CD4-positive, alpha-beta T cell treated with Interleukin-10 for 1 hour (primary cell): ENCODE results near the gene UNC79.

Source experiments
- DNase-seq: peaks from one replicate; pipeline ENCODE4 v3.0.0-alpha.2; 2020

The UNC79 gene

DNA sequence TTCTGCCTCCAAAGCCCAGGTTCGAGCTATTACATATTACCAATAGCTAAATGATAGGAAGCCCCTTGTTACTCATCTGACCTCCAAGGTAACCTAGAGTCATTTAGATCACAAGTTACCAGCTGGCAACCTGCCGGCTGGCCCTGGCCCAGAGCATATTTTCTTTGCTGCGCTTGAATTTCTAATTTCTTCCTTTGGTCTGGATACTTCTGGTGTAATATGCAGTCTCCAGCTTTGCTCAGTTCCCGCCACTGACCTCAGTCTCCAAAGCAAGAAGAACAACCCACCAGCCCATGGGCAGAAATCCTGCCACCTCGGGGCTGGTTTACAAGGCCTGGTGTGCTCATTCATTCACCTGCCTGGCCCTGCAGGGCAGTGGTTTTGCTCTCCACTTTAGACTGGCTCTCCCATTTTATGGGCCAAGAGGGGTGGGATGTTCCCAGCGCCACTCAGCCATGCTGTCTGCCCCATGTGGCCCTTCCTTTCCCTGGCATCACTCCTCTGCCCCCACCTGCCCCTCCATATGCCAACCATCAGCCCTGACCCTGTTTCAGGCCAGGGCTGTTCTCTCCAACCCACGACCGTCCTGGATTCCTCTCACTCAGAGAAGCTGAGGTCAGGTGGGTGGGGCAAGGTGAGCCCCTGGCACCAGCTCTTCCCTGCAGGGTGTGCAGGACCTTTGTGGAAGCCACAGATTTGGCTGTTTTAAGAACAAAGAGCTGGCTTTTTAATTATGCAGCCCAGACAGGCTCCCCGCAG is 281.5 kb downstream of the UNC79 start:
- DNase-seq = no peak

DNA sequence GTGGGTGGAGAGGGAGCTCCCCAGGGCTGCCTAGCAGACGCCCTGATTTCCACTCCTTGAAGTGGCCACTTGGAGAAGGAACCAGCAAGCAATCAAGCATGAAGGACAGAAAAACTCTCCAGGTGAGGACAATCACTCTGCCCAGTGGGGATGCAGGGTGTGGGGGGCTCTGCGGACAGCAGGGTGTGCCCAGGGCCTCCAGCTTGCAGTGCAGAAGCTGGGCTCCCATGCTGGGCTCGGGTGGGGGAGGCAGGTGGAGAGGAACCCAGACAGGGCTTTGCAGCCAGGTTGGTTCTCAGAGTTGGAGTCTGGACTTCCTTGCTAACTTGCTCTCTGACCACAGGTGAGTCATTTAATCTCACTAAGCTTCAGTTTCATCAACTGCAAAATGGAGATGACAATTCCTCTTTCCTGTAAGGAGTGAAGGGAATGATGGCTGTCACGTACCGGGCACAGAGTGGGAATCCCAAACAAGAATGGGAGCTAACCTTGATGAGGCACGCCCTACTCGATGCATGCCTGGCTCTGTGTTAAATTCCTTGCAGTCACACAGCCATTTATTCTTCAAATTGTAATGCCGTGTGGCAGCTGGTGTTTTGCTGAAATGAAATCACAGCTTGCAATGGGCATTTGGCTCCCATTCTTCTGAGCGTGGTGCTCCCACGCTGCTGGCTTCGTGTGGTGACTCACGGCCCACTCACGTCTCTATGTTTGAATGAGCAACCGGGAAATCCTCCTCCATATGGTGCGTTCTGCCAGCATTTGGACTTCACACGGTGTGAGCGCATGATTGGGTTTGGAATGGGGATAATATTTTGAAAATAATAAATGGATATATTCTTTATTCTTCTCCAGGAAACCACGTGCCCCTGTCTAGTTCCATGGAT is 282.3 kb downstream of the UNC79 start:
- no peak for DNase-seq

DNA sequence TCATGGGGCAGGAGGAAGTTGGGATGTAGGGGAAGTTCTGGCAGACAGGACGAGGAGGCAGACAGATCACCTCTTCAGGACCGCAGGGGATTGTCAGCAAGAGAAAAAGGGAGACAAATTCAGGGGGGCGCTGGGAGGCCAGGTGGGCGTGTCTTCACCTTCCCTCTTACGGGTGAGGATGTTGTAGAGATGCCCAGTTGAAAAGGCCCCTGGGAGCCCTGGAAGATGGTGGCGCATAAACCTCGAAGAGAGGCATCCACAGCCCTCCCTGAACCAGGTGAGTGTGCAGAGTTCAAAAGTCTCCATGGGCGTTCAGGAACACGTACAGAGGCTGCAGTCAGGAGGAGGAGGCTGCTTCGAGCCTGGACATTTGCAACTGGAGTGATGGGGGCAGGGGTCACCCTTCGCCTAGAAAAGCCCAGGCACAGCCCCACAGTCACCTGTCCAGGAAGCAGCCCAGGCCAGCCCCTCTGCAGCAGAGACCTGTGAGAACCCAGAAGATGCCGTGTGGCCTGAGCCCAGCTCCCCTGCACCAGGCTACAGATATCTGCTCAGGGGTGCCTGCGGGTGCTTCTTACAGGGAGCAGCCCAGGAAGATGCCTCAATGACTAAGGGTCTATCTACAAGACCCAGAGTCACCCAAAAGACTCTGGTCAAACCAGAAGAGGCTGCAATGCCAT is 283.1 kb downstream of the UNC79 start:
- DNase-seq = no peak

DNA sequence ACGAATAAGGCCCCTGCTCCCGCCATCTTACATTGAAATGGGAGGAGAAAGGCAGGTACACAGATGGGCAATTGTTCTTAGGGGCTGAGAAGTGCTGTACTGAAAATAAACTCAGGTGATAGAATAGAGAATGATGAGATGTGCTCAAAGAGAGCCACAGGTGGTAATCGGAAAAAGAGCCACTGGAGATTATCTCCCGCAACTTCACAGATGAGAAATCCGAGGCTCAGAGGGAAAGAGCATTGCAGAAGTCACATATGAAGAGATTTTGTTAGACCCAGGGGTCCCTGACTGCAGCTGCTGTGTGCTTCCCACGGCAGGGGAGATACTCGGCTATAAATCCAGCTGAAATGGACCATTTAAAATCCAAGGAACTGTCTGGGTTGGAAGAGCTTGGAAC is 283.9 kb downstream of the UNC79 start:
- DNase-seq = no peak

DNA sequence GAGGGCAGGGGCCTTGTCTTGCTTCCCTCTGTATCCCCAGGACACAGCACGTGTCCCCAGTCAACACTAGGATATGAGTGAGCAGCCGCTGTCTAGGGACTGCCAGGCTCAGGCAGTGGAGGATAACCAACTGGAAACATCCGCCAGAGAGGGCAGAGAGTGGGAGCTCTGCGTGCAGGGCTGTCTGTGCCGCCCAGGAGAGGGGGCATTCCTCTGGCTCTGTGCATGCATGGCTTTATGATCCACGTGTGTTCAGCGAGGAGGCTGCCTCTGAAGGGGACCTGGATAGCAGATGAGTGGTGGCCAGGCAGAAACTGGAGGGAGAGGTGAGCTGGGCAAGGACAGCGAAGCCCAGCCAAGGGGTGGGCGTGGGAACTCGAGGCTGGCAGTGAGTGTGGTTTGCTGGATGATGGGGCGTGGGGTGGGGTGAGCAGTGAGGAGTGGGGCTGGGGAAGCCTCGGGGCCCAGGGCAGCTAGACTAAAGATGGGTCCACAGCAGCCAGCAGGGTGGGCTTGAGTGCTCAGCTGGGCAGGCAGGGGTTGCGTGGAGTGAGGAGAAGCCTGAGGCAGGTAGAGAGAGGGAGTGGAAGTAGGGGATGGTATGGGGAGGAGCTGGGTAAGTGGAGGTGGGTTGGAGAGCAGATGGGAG is 284.7 kb downstream of the UNC79 start:
- no peak for DNase-seq

DNA sequence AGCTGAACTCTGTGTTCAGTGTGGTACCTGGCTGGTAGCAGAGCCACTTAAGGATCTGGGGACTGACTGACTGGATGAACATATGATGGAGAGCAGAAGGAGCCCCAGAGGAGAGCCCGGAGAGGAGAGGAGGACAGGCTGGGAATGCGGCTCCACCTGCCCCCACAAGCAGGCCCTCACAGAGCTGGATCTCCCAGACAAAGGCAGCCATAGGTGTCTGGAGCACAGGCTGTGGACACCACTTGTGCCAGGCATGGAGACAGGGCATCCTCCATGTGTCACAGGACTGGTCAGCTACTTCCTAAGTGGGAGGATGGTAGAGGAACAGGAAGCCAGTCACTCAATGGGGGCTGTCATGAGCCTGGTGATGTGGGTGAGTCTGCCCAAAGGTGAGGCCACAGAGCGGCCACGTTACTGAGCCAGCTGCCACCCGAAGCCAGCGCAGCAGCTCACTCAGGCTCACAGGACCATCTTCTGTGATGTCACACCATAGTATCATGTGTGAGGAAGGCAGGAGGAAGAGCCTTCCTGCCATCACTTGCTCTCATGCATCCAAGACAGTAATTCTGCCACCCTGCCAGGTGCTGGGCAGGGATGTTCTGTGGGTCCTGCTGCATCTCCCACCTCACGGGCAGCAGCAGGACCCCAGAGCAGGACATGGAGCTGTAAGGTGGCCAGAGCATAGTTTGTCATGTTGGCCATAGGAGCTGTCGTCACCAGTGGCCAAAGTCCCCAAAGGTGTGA is 285.4 kb downstream of the UNC79 start:
- DNase-seq = no peak

DNA sequence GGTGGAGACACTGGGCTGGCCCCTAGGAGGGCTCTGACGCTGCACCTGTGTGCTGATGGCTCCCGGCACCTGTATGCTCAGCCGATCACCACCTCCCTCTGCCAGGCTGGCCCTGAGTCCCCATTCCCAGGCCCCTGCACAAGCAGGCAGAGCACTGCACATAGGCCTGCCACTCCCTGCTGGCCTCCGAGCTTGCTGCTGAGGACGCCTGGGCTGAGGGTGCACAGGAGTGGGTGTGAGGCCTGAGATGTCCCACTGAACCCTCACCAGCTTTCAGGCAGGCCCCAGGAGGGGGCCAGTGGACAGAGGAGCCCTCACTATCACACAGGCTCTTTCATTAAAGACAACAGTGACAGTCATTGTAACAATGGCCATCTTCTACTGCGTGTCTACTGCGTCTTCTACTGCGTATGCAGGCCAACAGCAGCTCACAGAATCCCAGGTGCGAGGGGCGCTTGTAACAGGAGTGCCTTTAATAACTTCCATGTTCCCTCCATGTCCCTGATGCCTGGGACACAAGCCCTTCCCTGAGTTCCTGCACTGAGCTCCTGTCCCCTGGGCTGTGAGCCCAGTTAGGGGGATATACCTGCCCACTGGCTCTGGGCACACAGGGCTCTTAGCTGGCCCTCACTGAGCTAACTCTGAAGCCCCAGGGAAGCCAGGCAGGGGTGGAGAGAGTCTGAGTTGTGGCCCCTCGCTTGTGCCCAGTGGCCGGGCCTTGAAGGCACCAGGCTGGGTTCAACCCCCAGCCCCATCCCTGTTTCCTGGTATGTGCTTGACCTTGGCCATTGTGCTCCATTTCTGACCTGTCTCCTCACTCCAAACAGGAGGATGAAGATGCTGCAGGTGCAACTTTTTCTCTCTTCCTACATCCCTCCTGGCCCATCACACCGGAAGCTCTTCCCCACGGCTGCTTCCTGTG is 286.3 kb downstream of the UNC79 start:
- no peak for DNase-seq

DNA sequence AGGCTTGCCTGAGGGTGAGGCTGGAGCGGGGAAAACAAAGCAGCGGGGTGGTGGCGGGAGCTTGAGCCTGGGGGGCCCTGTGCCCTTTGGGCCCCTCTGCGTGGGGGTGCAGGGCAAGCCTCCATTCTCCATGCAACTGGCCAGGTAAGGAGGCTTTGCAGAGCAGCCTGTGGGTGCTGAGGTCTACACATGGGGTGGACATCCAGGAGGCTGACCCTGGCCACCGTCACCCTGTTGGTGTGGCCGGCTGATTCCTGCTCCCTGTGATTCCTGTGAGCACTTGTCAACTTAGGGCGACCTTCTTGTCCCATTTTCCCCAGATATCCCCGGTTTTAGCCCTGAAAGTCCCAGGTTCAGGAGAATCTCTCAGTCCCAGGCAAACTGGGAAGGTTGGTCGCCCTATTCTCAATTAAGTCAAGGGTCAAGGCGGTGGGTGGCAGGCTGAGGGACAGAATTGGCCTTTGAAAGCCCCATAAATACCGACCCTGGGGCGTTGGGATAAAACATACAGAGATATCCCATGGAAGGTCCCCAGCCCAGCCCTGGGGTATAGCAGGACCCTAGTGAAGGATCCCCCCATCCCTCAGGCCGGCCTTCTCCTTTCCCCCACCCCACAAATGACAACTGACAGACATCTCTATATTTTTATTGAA is 287.1 kb downstream of the UNC79 start:
- no peak for DNase-seq

DNA sequence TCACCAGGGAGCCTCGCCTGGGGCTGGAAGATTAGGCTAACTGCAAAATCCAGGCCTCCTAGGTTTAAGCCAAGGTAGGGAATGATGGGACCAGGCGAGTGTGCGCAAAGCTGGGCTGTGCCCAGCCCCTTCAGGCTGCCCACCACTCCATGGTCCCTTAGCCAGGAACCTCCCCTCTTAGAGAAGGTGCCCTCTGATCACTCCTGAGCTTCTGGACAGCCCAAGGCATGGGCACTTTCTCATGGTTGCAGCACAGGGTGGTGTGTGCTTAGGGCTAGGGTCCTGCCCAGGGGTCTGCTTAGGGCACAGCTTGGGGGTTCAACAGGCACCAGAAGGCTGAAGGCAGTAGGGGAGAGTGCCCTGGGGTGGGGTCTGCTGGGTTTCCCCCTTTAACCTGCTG is 288.5 kb downstream of the UNC79 start:
- no peak for DNase-seq

DNA sequence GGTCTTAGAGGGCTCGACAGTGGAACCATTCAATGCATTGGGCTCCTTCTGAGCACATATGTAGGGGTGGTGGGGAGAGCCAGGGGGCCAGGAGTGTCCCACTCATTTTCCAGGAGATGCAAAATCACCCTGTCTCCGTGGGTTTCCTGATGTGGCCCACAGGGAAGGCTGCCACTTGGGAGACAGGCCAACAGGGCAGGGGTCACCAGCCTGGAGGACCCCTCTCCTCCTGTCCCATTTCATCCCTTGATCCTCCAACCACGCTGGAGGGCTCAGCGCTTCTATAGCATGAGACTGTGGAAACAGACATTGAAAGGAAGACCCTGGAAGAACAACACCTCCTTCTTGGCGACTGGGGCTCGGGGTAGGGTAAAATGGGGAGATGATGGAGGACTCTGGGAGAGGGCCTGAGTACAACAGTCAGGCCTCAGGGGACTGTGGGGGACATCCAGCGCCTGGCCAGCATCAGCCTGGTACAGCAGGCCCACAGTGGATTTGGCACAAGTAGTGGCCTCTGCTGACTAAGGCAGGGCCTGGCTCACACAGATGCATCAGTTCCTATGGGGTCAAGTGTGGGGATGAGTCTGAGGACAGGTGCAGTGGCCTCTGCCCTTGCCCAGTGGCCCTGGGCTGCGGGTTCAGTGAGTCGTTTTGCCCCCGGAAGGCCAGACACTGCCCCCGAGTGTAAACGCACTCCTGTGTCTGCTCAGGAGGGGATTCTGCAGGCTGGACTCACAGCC is 289.5 kb downstream of the UNC79 start:
- no peak for DNase-seq

DNA sequence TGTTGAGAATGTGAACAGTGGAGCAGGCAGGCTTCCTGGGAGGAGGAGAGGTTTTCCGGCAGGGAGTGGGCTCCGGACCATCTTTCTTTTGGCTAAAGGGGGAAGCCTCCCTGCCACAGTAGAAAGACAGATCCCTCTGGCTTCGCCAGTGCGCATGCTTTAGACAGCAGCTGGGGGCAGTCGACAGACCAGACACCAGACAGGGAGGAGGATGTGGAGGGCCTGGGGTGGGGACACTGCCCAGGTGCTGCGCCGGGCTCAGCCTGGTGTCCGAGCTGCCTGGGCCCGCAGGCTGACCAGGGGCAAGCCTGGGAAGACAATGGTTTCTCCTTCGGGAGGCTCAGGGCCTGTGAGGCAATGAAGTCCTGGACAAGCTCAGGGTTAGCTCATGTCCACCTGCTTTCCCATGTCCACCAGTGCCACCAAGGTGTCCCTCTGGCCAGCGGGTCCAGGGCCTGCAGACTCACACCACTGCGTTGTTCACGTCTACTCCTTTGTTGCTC is 290.3 kb downstream of the UNC79 start:
- no peak for DNase-seq

DNA sequence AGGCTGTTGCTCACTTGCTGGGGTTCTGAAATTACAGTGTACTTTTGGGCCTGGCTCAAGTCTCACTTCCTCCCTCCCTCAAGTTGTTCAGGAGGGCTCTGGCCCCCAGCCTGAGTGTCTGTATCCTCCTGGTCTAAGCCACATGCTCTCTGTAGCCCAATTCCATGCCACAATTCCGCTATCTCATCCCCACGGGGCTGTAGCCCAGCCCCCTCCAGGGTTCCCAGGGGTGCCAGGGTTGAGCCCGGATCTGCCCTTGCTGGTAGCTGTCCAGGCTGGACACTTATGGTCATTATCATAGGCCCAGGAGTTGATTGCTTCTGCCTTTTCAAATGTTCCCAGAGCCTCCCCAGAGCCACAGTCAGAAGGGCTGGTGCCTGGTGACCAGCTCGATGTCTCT is 292.3 kb downstream of the UNC79 start:
- DNase-seq = no peak

DNA sequence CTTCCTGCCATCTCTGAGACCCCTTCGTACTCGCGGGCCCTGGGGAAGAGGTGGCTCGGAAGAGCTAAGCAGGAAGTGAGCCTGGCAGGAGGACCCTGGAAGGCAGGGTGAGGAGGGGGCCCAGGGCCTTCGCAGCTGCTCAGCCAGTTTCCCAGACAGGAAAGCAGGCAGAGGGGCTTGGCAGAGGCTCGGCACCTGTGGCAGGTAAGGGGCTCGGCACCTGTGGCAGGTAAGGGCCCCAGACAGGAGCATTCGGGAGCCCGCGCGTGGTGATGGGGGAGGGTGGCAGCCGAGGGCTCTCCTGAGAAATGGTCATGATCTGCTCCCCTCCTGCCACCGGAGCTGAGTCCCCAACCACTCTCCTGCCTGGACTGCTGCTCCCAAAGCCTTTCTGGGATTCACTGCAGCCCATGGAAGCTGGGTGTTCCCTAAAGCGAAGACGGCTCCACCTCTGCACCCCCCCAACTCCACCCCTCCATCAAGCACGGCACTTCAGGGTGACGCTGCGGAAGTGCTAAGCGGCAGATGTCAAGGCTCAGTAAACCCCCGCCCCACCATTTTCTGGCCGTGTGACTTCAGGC is 294.4 kb downstream of the UNC79 start:
- DNase-seq = no peak

DNA sequence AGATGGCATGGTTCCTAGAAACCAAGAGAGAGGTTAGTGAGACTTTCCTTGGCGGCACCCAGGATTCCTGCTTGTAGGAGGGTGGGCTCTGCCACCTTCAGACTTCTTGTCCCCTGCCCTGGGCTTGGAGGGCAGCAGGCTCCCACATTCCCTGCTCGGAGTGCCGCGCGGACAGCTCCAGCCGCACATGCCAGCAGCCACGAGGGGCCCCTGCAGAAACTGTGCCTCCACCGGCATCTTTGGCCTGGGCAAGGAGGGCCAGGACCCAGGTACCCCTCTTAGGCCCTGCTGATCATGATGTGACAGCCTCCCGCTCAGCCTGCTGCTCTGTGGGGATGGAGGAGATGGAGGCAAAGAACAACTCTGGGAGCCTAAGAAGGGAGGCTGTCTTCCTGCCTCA is 295.3 kb downstream of the UNC79 start:
- no peak for DNase-seq

DNA sequence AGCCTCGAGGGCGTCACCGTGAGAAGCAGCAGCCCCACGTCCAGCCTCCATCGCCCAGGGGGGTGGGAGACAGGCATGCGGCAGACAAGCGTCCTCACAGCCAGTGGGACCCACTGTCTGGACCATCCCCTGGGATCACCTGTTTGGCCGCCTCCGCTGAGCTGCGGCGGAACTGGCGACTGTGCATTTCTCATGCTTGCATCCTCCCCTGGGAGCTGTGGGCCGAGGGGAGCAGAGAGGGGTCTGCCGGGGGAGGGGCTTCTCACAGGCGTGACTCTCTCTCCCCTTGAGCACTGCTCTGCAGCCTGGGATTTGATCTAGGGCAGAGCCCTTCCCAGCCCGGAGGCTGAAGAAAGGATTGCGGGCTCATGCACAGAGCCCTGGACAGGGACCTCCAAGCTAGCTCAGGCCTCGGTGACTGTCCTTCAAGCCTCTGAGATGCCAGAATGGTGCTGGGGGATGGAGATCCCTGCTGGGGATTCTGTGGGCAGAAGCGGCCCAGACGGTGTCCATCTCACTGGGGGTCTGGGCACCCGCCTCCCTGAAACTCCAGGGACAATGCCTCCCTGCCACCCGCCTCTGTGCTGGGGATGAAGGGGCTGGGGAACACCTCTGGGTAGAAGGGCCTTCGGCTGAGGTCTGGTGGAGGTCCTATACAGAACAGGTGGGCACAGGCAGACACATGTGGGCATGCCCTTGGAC is 296.5 kb downstream of the UNC79 start:
- DNase-seq = no peak

DNA sequence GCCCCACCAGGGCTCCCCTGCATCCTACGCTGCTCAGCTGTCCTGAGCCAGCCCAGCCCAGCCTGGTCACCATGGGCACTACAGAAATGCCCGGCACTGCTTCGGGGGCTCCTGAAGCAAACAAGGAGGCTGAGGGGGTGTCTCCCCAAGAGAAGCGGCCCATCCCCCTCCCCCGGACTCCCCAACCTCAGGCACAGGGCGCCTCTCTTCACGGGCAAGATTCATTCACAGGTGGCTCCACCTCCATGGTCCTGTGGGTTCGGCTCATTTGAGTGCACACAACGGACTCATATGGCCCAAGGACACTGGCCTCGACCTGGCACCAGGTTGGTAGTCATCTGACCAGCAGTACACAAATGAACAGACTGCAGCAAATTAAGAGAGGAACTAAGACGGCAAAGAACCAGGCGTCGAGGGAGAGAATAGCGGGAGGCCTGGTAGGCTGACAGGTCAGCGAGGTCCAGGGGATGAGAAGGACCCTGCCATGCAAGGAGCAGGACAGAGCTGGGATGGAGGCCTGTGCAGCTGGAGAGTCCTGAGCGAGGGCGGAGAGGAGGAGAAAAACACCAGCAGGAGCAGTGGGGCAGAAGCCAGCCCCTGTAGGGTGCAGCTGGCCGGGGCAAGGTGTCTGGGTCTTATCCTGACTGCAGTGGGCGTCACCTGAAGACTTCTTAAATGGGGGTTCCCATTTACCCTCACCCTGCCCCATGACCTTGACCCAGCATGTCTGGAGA is 297.3 kb downstream of the UNC79 start:
- no peak for DNase-seq

DNA sequence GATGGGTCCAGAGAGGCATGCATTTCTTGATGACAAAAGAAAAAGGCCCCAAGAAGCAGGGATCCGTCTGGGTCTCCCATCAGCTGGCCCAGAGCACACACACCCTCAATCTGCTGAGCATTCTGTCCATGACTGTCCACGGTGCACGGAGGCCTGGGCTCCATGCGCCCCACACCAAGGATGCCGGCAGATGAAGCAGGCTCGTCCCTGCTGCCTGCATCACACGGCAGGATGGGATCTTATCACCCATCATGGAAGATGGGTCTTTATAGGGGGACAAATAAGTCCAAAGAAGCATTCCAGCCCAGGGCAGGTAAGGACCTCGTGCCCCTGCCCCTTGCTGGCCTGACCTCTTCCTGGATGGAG is 297.9 kb downstream of the UNC79 start:
- no peak for DNase-seq

DNA sequence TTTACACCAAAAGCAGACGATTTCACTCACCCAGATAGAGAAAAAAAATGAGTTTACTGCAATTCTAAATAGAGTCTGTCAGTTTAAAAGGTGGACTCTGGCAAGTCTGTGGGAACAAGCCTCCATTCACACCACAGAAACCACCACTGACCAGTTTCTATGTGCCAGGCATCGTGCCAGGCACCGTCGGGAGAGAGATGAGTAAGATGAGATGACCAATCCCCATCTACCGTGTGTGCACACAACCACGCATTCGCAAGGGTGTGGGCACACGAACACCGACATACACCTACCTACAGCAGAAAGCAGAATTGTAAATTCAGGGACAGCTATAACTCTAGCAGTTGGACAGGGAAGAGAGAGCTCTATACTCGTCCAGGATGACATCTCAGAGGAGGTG is 299.3 kb downstream of the UNC79 start:
- DNase-seq = no peak
